SU-DHL-6 (cell line): ENCODE results near the gene ACOT8.

Experiments used
- EZH2phosphoT487 ChIP-seq: fragments of 200-600 bp; sonication (generic), shearing (Covaris generic); conservative IDR thresholded peaks from 2 replicates; pipeline ENCODE4 v1.6.1; 2018; ENCODE audit warnings: mild to moderate bottlenecking, antibody characterized with exemption, low read length, moderate library complexity, mixed read lengths
- TF ChIP-seq, protein P1 (sequence below): fragments of 200-600 bp; sonication (generic); IDR thresholded peaks from one replicate; pipeline ENCODE4 v1.5.1; 2017; ENCODE audit warnings: antibody characterized with exemption, mild to moderate bottlenecking, low read length, moderate library complexity; ENCODE audit not compliant: insufficient read depth, poor library complexity, severe bottlenecking

DNA sequence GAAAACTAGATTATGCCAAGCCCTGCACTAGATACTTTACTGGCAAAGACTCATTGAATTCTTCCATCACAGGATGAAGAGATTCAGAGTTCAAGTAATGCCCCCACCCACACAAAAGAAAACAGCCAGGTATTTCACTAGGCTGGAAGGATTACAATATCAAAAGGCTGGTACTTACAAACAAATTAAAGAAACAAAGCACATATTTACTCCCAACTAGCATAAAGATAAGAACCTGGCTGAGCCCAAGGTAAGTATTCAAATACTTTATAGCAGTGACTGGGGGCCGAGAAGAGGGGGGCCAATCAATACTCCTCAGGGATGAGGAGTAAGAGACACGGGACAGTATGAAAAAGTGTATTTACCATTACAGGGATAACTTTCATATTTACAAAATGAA lies 3.7 kb downstream of the ACOT8 start:
- TF ChIP-seq, protein P1, sequence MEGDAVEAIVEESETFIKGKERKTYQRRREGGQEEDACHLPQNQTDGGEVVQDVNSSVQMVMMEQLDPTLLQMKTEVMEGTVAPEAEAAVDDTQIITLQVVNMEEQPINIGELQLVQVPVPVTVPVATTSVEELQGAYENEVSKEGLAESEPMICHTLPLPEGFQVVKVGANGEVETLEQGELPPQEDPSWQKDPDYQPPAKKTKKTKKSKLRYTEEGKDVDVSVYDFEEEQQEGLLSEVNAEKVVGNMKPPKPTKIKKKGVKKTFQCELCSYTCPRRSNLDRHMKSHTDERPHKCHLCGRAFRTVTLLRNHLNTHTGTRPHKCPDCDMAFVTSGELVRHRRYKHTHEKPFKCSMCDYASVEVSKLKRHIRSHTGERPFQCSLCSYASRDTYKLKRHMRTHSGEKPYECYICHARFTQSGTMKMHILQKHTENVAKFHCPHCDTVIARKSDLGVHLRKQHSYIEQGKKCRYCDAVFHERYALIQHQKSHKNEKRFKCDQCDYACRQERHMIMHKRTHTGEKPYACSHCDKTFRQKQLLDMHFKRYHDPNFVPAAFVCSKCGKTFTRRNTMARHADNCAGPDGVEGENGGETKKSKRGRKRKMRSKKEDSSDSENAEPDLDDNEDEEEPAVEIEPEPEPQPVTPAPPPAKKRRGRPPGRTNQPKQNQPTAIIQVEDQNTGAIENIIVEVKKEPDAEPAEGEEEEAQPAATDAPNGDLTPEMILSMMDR = no peak
- TF ChIP-seq EZH2phosphoT487 = no peak
